Panc1 (cell line): ENCODE measurements around the gene ASTN2. TPM values are rescaled to one million over a fixed set of nuclear protein-coding genes. Genes with fewer than 3 reads are reported as not detected.

Experiments
- ATAC-seq: fragments of 200-7000 bp; cut with Tn5 transposase; 2 replicates; pipeline ENCODE4 v1.9.1; 2020; ENCODE audit warnings: mild to moderate bottlenecking, moderate library complexity
- BruUV-seq: library from RNA; stranded (reverse); fragments of 400-500 nt; replicated peaks from 2 replicates; lab custom pipeline; 2021; lab: Mats Ljungman, UMichigan
- CTCF ChIA-PET: fragments of 300-600 bp; sonication (Branson Sonifier 250); formaldehyde crosslinking; loops from one replicate; lab custom pipeline; 2022; ENCODE audit warnings: antibody characterized with exemption; lab: Charles Lee
- POLR2A ChIA-PET: fragments of 300-600 bp; sonication (Branson Sonifier 250); formaldehyde crosslinking; loops from one replicate; lab custom pipeline; 2022; ENCODE audit warnings: antibody characterized with exemption; lab: Charles Lee
- DNase-seq: peaks from one replicate; pipeline ENCODE4 v3.0.0-alpha.2; 2010; ENCODE audit warnings: low read depth, low spot score
- H3K27ac ChIP-seq: 2 replicates; pipeline ENCODE4 v1.5.1; 2011; ENCODE audit warnings: mild to moderate bottlenecking, low read length, inconsistent platforms
- H3K27me3 ChIP-seq: fragments of 200-500 bp; sonication (Bioruptor generic); 2 replicates; pipeline ENCODE4 v1.6.0; 2014; ENCODE audit warnings: low read length, inconsistent platforms; ENCODE audit not compliant: control insufficient read depth, insufficient read depth
- H3K36me3 ChIP-seq: fragments of 200-500 bp; sonication (Bioruptor generic); 2 replicates; pipeline ENCODE4 v1.5.1; 2014; ENCODE audit warnings: inconsistent platforms, mild to moderate bottlenecking, low read length, moderate library complexity; ENCODE audit not compliant: control insufficient read depth, insufficient read depth
- H3K4me1 ChIP-seq: 2 replicates; pipeline ENCODE4 v1.5.1; 2011; ENCODE audit warnings: inconsistent platforms, mild to moderate bottlenecking, low read length, moderate library complexity; ENCODE audit not compliant: control insufficient read depth, insufficient read depth
- H3K4me3 ChIP-seq, 2 experiments: 2 replicates each; pipeline ENCODE4 v1.5.1; 2011 to 2012; ENCODE audit warnings: low read depth in 2 of 2, low read length in 2 of 2, mild to moderate bottlenecking in 2 of 2, inconsistent platforms in 1 of 2, moderate library complexity in 1 of 2
- H3K9me3 ChIP-seq: fragments of 200-500 bp; sonication (Bioruptor generic); 2 replicates; pipeline ENCODE4 v1.5.1; 2014; ENCODE audit warnings: low read depth, mild to moderate bottlenecking, inconsistent platforms, low read length, moderate library complexity; ENCODE audit not compliant: control insufficient read depth, insufficient read depth
- POLR2AphosphoS5 ChIP-seq: IDR thresholded peaks from 2 replicates; pipeline ENCODE4 v1.6.1; 2012; ENCODE audit warnings: mild to moderate bottlenecking, low read depth, low read length, moderate library complexity
- REST ChIP-seq, 2 experiments: IDR thresholded peaks; 2 replicates each; pipeline ENCODE4 v1.6.1; 2011 to 2012; ENCODE audit warnings: low read depth in 2 of 2, control low read depth in 1 of 2, low read length in 1 of 2, mild to moderate bottlenecking in 1 of 2, moderate library complexity in 1 of 2; ENCODE audit not compliant: insufficient read depth in 1 of 2
- SIN3A ChIP-seq: IDR thresholded peaks from 2 replicates; pipeline ENCODE4 v1.6.1; 2012; ENCODE audit warnings: low read depth, mild to moderate bottlenecking, low read length, moderate library complexity, borderline replicate concordance; ENCODE audit not compliant: insufficient read depth
- TCF7L2 ChIP-seq: IDR thresholded peaks from 2 replicates; pipeline ENCODE4 v1.6.1; 2011; ENCODE audit warnings: mild to moderate bottlenecking, low read depth, low read length, inconsistent platforms
- in situ Hi-C: cut with HindIII; loops from 2 replicates; pipeline ENCODE4 v1.10.0; 2016; ENCODE audit warnings: low sequenced_read_pairs, low pct_unique_long_range_greater_than_20kb
- intact Hi-C: fragments of 100-400 bp; cut with micrococcal nuclease; formaldehyde crosslinking; loops from one replicate; pipeline ENCODE4 v1.10.0; 2022; ENCODE audit not compliant: unreplicated experiment
- total RNA-seq: library from RNA; stranded (reverse); gene quantifications from one replicate; pipeline ENCODE4 v1.2.1, GENCODE V29; 2021; ENCODE audit not compliant: unreplicated experiment
- TF ChIP-seq, protein P1 (sequence below): fragments of 450-650 bp; IDR thresholded peaks from 2 replicates; pipeline ENCODE4 v1.5.1; 2017; ENCODE audit warnings: mild to moderate bottlenecking

ASTN2 gene
- total RNA-seq, 1 experiment from 2014 or later: 3.9 TPM

GRCh38 chr9:116594547-116594946, 820.3 kb downstream of the ASTN2 start:
- intact Hi-C loops (loop anchor here (10.0 kb wide), 1 partner anchor 50 kb away; no protein-coding TSS in a partner anchor), in situ Hi-C loops (no loop called here)
- Histone ChIP-seq H3K4me1 (no peaks in the 10 kb centered on the region), H3K9me3 (no peaks in the 10 kb centered on the region), H3K36me3 (no peaks in the 10 kb centered on the region), H3K4me3 (no peak overlapping the region), H3K27ac (no peak overlapping the region), H3K27me3 (no peaks in the 10 kb centered on the region)
- ATAC-seq (no peak), DNase-seq (no peak)
- BruUV-seq: no TSS peak
- TF ChIP-seq, protein P1, sequence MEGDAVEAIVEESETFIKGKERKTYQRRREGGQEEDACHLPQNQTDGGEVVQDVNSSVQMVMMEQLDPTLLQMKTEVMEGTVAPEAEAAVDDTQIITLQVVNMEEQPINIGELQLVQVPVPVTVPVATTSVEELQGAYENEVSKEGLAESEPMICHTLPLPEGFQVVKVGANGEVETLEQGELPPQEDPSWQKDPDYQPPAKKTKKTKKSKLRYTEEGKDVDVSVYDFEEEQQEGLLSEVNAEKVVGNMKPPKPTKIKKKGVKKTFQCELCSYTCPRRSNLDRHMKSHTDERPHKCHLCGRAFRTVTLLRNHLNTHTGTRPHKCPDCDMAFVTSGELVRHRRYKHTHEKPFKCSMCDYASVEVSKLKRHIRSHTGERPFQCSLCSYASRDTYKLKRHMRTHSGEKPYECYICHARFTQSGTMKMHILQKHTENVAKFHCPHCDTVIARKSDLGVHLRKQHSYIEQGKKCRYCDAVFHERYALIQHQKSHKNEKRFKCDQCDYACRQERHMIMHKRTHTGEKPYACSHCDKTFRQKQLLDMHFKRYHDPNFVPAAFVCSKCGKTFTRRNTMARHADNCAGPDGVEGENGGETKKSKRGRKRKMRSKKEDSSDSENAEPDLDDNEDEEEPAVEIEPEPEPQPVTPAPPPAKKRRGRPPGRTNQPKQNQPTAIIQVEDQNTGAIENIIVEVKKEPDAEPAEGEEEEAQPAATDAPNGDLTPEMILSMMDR: no peak
- TF ChIP-seq REST (IDR thresholded peaks at IDR 0.05; ENCODE audit: insufficient read depth in 1 of 2, low read depth in 2 of 2, low read length in 1 of 2) (no peak), SIN3A (no peak), TCF7L2 (no peak), POLR2AphosphoS5 (no peak)
- CTCF ChIA-PET: no interaction called here
- POLR2A ChIA-PET: no interaction called here

GRCh38 chr9:116592970-116593369, 821.9 kb downstream of the ASTN2 start:
- DNase-seq: no peak
- H3K9me3 ChIP-seq: no peaks in the 10 kb centered on the region
- H3K36me3 ChIP-seq: no peaks in the 10 kb centered on the region
- in situ Hi-C loops (no loop called here), intact Hi-C loops (loop anchor here (10.0 kb wide), 1 partner anchor 52 kb away; no protein-coding TSS in a partner anchor)
- no peak overlapping the region for H3K27ac ChIP-seq
- ChIA-PET CTCF (no interaction called here), POLR2A (no interaction called here)
- TF ChIP-seq, protein P1: no peak
- TF ChIP-seq SIN3A (no peak), REST (IDR thresholded peaks at IDR 0.05; ENCODE audit: insufficient read depth in 1 of 2, low read depth in 2 of 2, low read length in 1 of 2) (no peak), POLR2AphosphoS5 (no peak), TCF7L2 (no peak)
- no peaks in the 10 kb centered on the region for H3K4me1 ChIP-seq
- no TSS peak for BruUV-seq
- H3K27me3 ChIP-seq: no peaks in the 10 kb centered on the region
- no peak overlapping the region for H3K4me3 ChIP-seq
- no peak for ATAC-seq
